ENCODE results near the gene SCYGR5. TPM values are rescaled to one million over a fixed set of nuclear protein-coding genes. Genes with fewer than 3 reads are reported as not detected.
"Not testable (repeated sequence)": the region's sequence is repeated elsewhere in the genome, so short reads cannot be mapped to it uniquely, and the experiment has no call there.

SCYGR5 gene, protein sequence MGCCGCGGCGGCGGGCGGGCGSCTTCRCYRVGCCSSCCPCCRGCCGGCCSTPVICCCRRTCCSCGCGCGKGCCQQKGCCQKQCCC
- not detected in 2 replicates for total RNA-seq

DNA sequence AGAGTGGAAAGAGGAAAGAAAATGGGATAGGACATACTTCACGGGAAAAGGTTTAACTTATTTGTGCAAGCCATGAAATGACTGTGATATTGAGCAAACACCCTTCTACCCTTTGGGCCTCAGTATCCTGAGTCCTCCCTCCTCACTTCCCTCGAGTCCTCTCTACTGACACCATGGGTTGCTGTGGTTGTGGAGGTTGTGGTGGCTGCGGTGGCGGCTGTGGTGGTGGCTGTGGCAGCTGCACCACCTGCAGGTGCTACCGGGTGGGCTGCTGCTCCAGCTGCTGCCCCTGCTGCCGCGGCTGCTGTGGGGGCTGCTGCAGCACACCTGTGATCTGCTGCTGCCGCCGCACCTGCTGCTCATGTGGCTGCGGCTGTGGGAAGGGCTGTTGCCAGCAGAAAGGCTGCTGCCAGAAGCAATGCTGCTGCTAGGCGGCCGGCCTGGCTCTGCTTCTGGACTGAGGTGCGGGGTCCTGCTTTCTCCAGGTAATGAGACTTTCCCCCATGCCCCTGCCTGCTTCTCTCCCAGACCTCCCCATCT is at the start of gene SCYGR5:
SCYGR5 (plus strand) TSS at position 174 of the 540 bp plus-strand sequence; CDS start at position 174, 0 bp downstream.
- H3K9me3 Mint-ChIP-seq; H3K36me3 Mint-ChIP-seq (ENCODE audit: low read depth); H3K4me3 Mint-ChIP-seq; intact Hi-C loops (cut with micrococcal nuclease); H3K27ac Mint-ChIP-seq; DNase-seq; H3K27me3 Mint-ChIP-seq; H3K4me1 Mint-ChIP-seq: not testable (repeated sequence)

DNA sequence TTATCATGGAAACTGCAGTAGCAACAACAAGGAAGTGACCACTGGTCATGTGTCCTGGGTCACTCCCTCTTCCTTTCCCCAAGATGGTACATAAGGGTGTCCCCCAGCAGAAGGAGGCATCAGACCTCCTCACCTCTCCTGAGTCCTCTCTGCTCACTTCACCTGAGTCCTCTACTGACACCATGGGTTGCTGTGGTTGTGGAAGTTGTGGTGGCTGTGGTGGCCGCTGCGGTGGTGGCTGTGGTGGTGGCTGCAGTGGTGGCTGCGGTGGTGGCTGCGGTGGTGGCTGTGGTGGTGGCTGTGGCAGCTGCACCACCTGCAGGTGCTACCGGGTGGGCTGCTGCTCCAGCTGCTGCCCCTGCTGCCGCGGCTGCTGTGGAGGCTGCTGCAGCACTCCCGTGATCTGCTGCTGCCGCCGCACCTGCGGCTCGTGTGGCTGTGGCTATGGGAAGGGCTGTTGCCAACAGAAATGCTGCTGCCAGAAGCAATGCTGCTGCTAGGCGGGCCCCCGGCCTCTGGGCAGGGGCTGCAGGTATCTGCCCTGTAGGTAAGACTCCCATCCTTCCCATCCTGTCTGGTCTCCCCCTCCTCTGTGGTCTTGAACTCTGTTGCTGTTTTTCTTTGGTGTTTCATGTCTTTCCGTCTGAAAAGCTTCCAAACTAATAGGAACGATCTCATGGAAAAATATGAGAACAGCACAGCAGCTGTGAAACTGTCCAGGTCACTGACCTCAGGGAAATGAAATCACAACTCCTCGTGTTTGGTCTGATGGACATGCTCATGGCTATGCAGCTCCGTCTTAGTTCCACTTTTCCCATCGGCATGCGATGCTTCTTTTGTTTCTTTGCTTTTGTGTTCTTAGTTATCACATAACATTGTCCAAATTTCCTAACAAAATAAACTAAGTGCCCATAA is 49.0 kb upstream of the SCYGR5 start, which contains the start of gene SCYGR4:
SCYGR4 (plus strand) TSS at position 183 of the 915 bp plus-strand sequence; CDS start at position 183, 0 bp downstream.
- Mint-ChIP-seq H3K9me3 (no peaks in the 10 kb centered on the region), H3K4me1 (no peaks in the 10 kb centered on the region), H3K27ac (no peak within 1 kb of the TSS), H3K27me3 (peaks cover 9% of the 10 kb centered on the region), H3K4me3 (no peak within 1 kb of the TSS), H3K36me3 (ENCODE audit: low read depth) (no peaks in the 10 kb centered on the region)
- intact Hi-C loops (cut with micrococcal nuclease), result no loop called here
- DNase-seq, result no peak

DNA sequence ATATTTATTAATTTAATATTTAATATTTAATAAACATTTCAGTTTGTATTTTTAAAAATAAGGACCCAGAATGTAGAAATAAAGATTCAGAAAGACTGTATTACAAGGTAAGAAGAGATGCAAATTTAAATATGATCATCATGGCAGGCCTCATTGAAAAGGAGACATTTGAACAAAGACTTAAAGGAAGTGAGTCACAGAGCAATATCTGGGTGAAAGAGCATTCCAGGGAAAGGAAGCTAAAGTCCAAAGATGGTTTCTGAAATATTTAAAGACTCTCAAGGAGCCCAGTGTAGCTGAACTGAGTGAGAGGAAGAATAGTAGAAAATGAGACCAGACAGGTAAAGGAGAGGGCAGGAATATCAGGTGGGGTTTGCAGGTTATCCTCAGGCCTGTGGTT is 43.4 kb upstream of the SCYGR5 start:
- Mint-ChIP-seq H3K4me3 (no peak overlapping the region), H3K36me3 (ENCODE audit: low read depth) (no peaks in the 10 kb centered on the region), H3K4me1 (no peaks in the 10 kb centered on the region), H3K9me3 (no peaks in the 10 kb centered on the region), H3K27me3 (peaks cover 5% of the 10 kb centered on the region), H3K27ac (no peak overlapping the region)
- no peak for DNase-seq
- intact Hi-C loops (cut with micrococcal nuclease), result no loop called here

DNA sequence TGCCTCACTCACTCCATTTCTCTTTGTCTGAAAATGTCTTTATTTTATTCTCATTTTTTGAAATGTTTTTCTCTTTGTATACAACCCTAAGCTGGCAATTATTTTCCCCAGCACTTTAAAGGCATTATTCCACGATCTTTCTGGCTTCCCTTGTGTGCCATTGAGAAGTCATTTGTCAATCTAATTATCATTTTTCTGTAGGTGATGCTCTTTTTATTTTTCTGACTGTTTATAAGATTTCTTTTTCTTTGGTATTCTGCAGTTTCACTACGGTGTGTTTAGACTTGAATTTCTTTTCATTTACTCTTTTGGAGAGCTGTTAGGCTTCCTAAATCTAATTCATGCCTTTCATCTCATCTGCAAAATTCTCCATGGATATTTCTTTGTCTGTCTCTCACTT is 41.2 kb upstream of the SCYGR5 start:
- intact Hi-C loops (cut with micrococcal nuclease), result no loop called here
- DNase-seq, result no peak
- H3K27me3 Mint-ChIP-seq, result peaks cover 15% of the 10 kb centered on the region
- no peaks in the 10 kb centered on the region for H3K4me1 Mint-ChIP-seq
- H3K36me3 Mint-ChIP-seq (ENCODE audit: low read depth), result no peaks in the 10 kb centered on the region
- H3K27ac Mint-ChIP-seq, result no peak overlapping the region
- H3K4me3 Mint-ChIP-seq, result no peak overlapping the region
- H3K9me3 Mint-ChIP-seq, result no peaks in the 10 kb centered on the region

DNA sequence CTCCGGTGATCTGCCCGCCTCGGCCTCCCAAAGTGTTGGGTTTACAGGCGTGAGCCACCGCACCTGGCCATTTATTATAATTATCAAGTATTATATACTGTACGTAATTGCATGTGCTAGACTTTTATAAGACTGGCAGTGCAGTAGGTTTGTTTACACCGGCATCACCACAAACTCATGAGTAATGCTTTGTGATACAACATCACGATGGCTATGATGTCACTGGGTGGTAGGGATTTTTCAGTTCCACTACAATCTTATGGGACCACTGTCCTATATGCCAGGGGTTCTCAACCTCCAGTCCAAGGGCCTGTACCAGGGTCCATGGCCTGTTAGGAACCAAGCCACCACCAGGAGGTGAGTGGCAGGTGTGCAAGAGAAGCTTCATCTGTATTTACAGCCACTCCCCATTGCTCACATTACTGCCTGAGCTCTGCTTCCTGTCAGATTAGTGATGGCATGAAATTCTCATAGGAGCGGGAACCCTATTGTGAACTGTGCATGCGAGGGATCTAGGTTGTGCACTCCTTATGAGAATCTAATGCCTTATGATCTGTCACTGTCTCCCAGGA is 39.9 kb upstream of the SCYGR5 start:
- no peaks in the 10 kb centered on the region for H3K36me3 Mint-ChIP-seq (ENCODE audit: low read depth)
- no peak overlapping the region for H3K27ac Mint-ChIP-seq
- H3K4me1 Mint-ChIP-seq, result no peaks in the 10 kb centered on the region
- intact Hi-C loops (cut with micrococcal nuclease), result no loop called here
- peak; percentile 37 for DNase-seq
- H3K4me3 Mint-ChIP-seq, result no peak overlapping the region
- H3K9me3 Mint-ChIP-seq, result no peaks in the 10 kb centered on the region
- peaks cover 26% of the 10 kb centered on the region for H3K27me3 Mint-ChIP-seq

DNA sequence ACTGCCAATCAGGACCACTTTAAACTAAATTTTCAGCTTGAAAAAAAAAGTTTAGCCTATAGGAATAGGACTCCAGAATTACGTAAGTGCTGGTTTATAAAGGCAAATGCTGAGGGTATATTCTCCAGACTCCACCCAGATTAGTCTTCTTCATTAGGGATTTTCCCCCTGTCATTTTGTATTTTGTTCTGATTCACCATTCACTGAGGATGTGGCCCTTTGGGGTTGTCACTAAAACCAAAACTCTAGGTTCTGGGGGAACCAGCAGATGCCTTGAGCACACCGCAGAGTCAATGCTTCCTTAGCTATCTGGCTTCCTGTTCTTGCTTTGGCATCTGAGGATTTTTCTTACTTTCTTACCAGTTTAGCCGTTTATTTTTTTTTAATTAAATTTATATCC is 38.8 kb upstream of the SCYGR5 start:
- no peaks in the 10 kb centered on the region for H3K4me1 Mint-ChIP-seq
- intact Hi-C loops (cut with micrococcal nuclease), result no loop called here
- H3K4me3 Mint-ChIP-seq, result no peak overlapping the region
- DNase-seq, result no peak
- H3K27ac Mint-ChIP-seq, result no peak overlapping the region
- H3K27me3 Mint-ChIP-seq, result peaks cover 27% of the 10 kb centered on the region
- H3K36me3 Mint-ChIP-seq (ENCODE audit: low read depth), result no peaks in the 10 kb centered on the region
- no peaks in the 10 kb centered on the region for H3K9me3 Mint-ChIP-seq

DNA sequence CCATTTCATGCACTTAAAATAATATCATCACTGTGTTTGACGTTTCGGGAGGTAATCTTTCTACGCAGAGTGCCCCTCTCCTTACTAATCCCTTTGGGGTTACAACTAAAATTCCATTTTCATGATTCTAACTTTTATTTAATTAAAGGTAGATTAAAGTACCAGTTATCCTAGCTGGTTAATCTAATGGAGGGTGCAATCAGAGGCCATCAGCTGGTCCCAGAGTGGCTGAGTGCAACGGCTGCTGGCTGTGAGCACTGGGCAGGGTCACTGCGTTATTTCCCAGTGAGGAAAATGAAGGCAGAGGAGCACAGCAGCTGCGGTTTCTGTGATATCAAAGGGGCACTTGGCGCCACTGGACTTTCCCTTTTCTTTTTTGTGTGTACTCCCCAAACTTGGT is 37.2 kb upstream of the SCYGR5 start:
- Mint-ChIP-seq H3K9me3 (no peaks in the 10 kb centered on the region), H3K27ac (no peak overlapping the region), H3K36me3 (ENCODE audit: low read depth) (no peaks in the 10 kb centered on the region), H3K4me3 (no peak overlapping the region), H3K27me3 (peaks cover 27% of the 10 kb centered on the region), H3K4me1 (no peaks in the 10 kb centered on the region)
- no peak for DNase-seq
- intact Hi-C loops (cut with micrococcal nuclease), result no loop called here

DNA sequence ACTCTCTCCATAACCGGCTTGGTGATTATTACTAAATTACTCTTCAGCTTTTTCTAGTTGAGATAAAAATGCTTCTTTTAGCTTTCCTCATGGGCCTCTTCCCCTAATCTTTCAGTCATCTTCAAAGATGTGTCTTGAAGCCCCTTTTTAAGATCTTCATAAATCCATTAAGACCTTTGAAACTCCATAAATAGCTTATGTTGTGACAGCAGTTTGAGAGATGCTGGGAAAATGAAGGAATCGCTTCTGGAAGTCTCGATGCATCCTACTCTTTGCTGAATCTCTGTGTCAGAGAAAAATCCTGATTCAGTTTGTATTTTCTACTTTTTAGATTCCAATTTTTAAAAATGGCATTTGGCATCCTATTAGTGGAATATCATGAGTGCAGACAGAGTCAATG is 36.3 kb upstream of the SCYGR5 start:
- H3K4me1 Mint-ChIP-seq, result no peaks in the 10 kb centered on the region
- H3K27me3 Mint-ChIP-seq, result peaks cover 28% of the 10 kb centered on the region
- intact Hi-C loops (cut with micrococcal nuclease), result no loop called here
- no peaks in the 10 kb centered on the region for H3K36me3 Mint-ChIP-seq (ENCODE audit: low read depth)
- DNase-seq, result no peak
- no peak overlapping the region for H3K27ac Mint-ChIP-seq
- no peaks in the 10 kb centered on the region for H3K9me3 Mint-ChIP-seq
- no peak overlapping the region for H3K4me3 Mint-ChIP-seq

DNA sequence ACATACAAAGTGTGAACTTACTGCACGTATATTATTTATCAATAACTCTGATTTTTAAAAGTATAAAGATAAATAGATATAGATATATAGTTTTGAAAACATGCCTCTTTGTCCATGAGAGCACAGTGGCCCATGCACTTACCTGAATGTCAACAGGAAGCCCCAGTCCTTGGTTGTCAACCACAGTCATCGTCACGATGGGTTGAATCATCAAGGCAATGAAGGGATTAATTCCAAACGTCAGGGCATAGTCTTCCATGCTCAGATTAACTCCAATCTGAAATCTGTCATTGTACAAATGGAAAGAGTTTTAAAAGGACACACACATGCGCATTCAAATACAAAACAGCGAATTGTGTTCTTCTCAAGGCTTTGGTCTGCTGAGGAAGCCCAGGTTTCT is 33.8 kb upstream of the SCYGR5 start:
- H3K4me1 Mint-ChIP-seq, result no peaks in the 10 kb centered on the region
- no peaks in the 10 kb centered on the region for H3K36me3 Mint-ChIP-seq (ENCODE audit: low read depth)
- no peak for DNase-seq
- H3K4me3 Mint-ChIP-seq, result no peak overlapping the region
- intact Hi-C loops (cut with micrococcal nuclease), result no loop called here
- no peaks in the 10 kb centered on the region for H3K9me3 Mint-ChIP-seq
- H3K27ac Mint-ChIP-seq, result no peak overlapping the region
- H3K27me3 Mint-ChIP-seq, result peaks cover 25% of the 10 kb centered on the region

DNA sequence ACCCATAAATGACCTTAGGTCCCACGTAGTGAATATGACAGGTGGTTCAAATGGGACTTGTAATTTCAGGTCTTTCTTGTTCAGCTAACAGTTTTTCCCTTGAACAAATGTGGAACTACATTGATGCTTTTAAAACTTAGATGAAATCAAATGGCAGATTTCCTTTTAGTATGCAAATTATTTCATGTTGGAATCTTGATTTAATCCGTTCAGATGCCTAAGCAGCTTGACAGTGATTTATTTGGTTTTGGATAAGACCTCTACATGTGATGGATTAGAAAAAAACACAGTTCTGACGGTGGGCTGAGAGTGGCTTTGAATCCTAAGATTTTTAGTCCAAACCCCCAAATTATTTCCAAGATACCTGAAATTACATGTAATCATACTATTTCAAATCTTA is 32.4 kb upstream of the SCYGR5 start:
- H3K9me3 Mint-ChIP-seq, result no peaks in the 10 kb centered on the region
- H3K36me3 Mint-ChIP-seq (ENCODE audit: low read depth), result no peaks in the 10 kb centered on the region

DNA sequence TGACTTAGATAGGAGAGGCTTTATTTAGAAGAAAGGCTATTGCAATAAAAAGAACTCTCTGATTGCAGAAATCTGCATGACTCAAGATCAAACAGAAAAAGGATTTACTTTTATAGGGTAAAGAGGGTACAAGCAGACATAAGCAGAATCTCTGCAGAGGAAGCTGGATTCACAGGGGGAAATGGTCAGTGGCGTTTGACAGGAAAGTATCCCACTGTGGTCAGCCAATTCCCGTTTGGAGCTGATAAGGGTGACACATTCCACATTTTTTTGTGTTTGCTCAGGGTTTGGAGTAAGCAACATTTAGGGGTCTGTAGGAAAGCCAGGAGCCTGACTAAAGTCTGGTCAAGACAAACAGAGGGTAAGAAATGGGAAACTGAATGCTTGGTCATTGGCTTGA is 23.9 kb upstream of the SCYGR5 start:
- Mint-ChIP-seq H3K36me3 (ENCODE audit: low read depth) (no peaks in the 10 kb centered on the region), H3K4me1 (no peaks in the 10 kb centered on the region), H3K9me3 (no peaks in the 10 kb centered on the region), H3K27ac (no peak overlapping the region), H3K27me3 (peaks cover 8% of the 10 kb centered on the region), H3K4me3 (no peak overlapping the region)
- DNase-seq, result no peak
- intact Hi-C loops (cut with micrococcal nuclease), result no loop called here

More for the DNA sequence above, 32.4 kb upstream of the SCYGR5 start:
- Mint-ChIP-seq H3K4me1 (no peaks in the 10 kb centered on the region), H3K4me3 (no peak overlapping the region), H3K27ac (no peak overlapping the region), H3K27me3 (peaks cover 25% of the 10 kb centered on the region)
- no peak for DNase-seq
- intact Hi-C loops (cut with micrococcal nuclease), result no loop called here

DNA sequence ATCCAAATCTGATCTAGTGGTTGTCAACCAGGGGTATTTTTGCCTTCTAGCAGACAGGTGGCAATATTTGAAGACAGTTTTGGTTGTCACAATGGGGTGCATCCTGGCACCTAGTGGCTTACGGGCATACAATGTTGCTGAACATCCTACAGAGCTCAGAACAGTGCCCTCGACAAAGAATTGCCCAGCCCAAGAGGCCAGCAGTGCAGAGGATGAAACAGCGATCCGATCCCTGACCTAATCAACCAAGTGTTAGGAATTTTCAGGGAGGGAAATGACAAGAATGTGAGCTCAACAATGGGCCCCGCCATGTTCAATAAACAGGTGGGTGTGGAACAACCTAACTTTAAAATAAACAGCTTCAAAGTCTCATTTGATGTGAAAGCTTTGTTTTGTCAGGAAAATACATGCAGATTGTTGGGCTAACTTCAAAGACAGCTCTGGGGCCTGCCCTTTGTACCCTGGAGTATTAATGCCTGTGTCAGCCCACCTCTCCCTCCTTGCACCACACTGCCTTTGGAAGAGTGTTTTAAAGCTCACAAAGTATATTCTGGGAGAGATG is 22.5 kb upstream of the SCYGR5 start:
- Mint-ChIP-seq H3K4me1 (no peaks in the 10 kb centered on the region), H3K27me3 (peaks cover 8% of the 10 kb centered on the region), H3K27ac (no peak overlapping the region), H3K4me3 (no peak overlapping the region), H3K36me3 (ENCODE audit: low read depth) (no peaks in the 10 kb centered on the region), H3K9me3 (no peaks in the 10 kb centered on the region)
- DNase-seq, result no peak
- intact Hi-C loops (cut with micrococcal nuclease), result no loop called here

DNA sequence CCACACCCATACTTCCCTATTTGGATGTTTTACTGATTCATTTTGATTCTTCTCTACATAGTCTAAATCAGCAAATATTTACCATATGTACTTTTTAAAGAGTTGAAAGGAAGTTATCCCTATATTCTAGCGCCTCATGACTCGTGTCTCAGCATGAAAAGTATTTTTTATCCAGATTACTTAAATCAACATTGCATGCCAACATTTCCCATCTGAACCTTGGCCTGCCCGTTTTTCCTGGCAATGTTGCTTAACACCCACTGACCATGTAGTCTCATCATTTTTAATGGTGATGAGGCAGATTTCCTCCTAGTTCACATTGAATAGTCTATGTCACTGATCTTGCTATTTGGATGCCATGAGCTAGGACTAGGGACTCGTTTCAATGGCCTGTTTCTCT is 13.2 kb upstream of the SCYGR5 start:
- no peak overlapping the region for H3K27ac Mint-ChIP-seq
- intact Hi-C loops (cut with micrococcal nuclease), result loop anchor here (10.0 kb wide), 1 partner anchor 249 kb away; no protein-coding TSS in a partner anchor
- DNase-seq, result no peak
- H3K4me1 Mint-ChIP-seq, result peaks cover 3% of the 10 kb centered on the region
- no peak overlapping the region for H3K4me3 Mint-ChIP-seq
- H3K36me3 Mint-ChIP-seq (ENCODE audit: low read depth), result no peaks in the 10 kb centered on the region
- H3K27me3 Mint-ChIP-seq, result peaks cover 18% of the 10 kb centered on the region
- no peaks in the 10 kb centered on the region for H3K9me3 Mint-ChIP-seq

DNA sequence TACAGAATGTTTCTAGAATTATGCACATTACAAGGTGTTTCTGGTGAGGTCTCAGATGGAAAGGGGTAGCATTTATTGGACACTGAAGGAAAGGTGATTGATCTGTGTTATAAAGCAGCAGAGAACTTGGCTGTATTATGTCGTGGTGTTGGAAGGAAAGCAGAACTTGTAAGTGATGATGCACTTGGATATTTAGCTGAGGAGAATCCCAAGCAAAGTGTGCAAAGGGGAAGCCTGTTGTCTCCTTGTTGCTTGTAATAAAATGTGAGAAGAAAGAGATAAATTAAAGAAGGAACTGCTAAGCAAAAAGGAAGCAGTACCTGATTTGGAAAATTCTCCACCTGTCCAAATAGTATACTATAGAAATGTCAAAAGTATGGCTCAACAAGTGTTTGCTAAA is 12.2 kb upstream of the SCYGR5 start:
- H3K27ac Mint-ChIP-seq, result no peak overlapping the region
- peaks cover 14% of the 10 kb centered on the region for H3K27me3 Mint-ChIP-seq
- intact Hi-C loops (cut with micrococcal nuclease), result loop anchor here (10.0 kb wide), 1 partner anchor 250 kb away; no protein-coding TSS in a partner anchor
- DNase-seq, result no peak
- no peaks in the 10 kb centered on the region for H3K36me3 Mint-ChIP-seq (ENCODE audit: low read depth)
- no peaks in the 10 kb centered on the region for H3K9me3 Mint-ChIP-seq
- H3K4me3 Mint-ChIP-seq, result no peak overlapping the region
- H3K4me1 Mint-ChIP-seq, result peaks cover 3% of the 10 kb centered on the region

All from activated CD4-positive, alpha-beta T cell treated with anti-CD3 and anti-CD28 coated beads, Interleukin-2, amount 10 ng/mL, durations not matched to agents 24 days and 14 days (primary cell).